HFF-Myc (cell line): ENCODE measurements around the gene VIT.
"Not testable (repeated sequence)": the region's sequence is repeated elsewhere in the genome, so short reads cannot be mapped to it uniquely, and the experiment has no call there.

Source experiments
- DNase-seq: peaks from one replicate; pipeline ENCODE4 v3.0.0-alpha.2; 2011; ENCODE audit warnings: low read depth; ENCODE audit errors: extremely low read depth
- H3K4me3 ChIP-seq: replicated peaks from 2 replicates; pipeline ENCODE4 v1.5.1; 2011; ENCODE audit warnings: low read depth, mild to moderate bottlenecking, control low read depth, low read length
- CTCF ChIP-seq: IDR thresholded peaks from 2 replicates; pipeline ENCODE4 v1.5.1; 2012; ENCODE audit warnings: mild to moderate bottlenecking, low read depth, low read length, control low read depth; ENCODE audit errors: missing control alignments

The VIT gene

GRCh38 chr2:36677386-36677785 is 19.1 kb upstream of the VIT start:
- TF ChIP-seq CTCF = no peak
- no peak overlapping the region for H3K4me3 ChIP-seq
- DNase-seq = no peak

DNA sequence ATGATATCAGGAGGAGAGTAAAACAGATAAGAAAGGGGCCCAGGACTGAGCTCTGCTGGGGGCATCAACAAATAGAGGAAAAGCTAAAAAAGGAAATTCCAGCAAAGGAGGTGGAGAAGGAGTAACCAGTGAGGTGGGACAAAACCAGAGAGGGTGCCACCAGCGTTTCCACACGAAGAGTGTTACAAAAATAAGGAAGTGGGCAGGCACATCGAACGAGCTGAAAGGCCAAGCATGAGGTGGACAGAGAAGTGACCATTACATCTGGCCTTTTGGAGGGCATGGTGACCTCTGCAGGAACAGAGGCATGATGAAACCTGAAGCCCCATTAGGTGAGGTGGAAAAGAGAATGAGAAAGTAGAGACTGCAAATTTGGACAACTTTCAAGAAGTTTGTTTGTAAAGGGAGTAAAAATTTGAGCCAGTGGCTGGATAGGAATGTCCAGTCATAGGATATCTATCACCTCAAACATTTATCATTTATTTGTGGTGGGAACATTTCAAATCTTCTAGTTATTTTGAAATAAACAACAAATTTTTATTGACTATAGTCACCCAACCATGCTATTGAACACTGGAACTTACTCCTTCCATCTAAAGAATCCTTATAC is 18.4 kb upstream of the VIT start:
- H3K4me3 ChIP-seq = no peak overlapping the region
- no peak for DNase-seq
- TF ChIP-seq CTCF = no peak

GRCh38 chr2:36678856-36679255 is 17.7 kb upstream of the VIT start:
- no peak overlapping the region for H3K4me3 ChIP-seq
- TF ChIP-seq CTCF = no peak
- DNase-seq = no peak

- DNase-seq = no peak
- TF ChIP-seq CTCF = no peak
- no peak overlapping the region for H3K4me3 ChIP-seq
Observed at GRCh38 chr2:36680012-36680411, 16.5 kb upstream of the VIT start.

GRCh38 chr2:36682562-36682961 is 13.9 kb upstream of the VIT start:
- no peak for TF ChIP-seq CTCF
- no peak for DNase-seq
- H3K4me3 ChIP-seq = no peak overlapping the region

DNA sequence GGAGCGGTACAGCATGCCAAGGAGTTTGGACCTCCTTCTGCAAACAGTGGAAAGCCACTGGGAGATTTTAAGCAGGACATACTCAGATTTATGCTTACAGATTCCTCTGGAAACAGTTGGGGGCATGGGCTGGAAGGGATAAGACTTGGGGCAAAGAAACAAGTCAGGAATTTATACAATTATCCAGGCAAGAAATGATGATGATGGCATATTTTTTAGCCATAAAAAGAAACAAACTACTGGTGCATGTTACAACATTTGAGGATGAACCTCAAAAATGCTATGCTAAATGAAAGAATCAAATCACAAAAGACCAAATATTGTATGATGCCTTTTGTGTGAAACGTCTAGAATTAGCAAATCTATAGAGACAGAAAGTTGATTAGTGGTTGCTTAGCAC is 13.5 kb upstream of the VIT start:
- DNase-seq = no peak
- H3K4me3 ChIP-seq = no peak overlapping the region
- TF ChIP-seq CTCF = no peak

- H3K4me3 ChIP-seq, DNase-seq: not testable (repeated sequence)
Observed at GRCh38 chr2:36688291-36688690, 8.2 kb upstream of the VIT start.

DNA sequence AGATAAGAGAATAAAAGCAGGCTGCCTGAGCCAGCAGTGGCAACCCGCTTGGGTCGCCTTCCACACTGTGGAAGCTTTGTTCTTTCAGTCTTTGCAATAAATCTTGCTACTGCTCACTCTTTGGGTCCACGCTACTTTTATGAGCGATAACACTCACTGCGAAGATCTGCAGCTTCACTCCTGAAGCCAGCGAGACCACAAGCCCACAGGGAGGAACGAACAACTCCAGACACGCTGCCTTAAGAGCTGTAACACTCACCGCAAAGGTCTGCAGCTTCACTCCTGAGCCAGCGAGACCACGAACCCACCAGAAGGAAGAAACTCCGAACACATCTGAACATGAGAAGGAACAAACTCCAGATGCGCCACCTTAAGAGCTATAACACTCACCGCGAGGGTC is 7.5 kb upstream of the VIT start:
- not testable (repeated sequence) for H3K4me3 ChIP-seq, DNase-seq
